Gastrocnemius medialis (tissue), 4 donors: ENCODE results near the gene PSMG4.

ENCODE experiments used
- CTCF ChIP-seq, 5 experiments: fragments of 450-650 bp in 3 of 5; fragments of 200-600 bp in 2 of 5; sonication (generic) in 2 of 5; IDR thresholded peaks in 4 of 5; conservative IDR thresholded peaks in 1 of 5; 1 replicate in 4 of 5; 2 replicates in 1 of 5; pipeline ENCODE4 v1.5.1; 2016 to 2019; ENCODE audit warnings: antibody characterized with exemption in 5 of 5, mild to moderate bottlenecking in 3 of 5, moderate library complexity in 3 of 5
- POLR2A ChIP-seq, 2 donors: fragments of 450-650 bp; IDR thresholded peaks; one replicate each; pipeline ENCODE4 v1.6.1; 2017; ENCODE audit warnings: antibody characterized with exemption in 2 of 2, mild to moderate bottlenecking in 2 of 2, moderate library complexity in 2 of 2

GRCh38 chr6:3310051-3310448, 51.3 kb downstream of the PSMG4 start:
- TF ChIP-seq CTCF (IDR thresholded peaks at IDR 0.05 in 4 of 5, conservative IDR thresholded peaks at IDR 0.05 in 1 of 5) (no peak), POLR2A (IDR thresholded peaks at IDR 0.05) (no peak)
